Upper lobe of right lung (tissue), 1 donor: Measurements from ENCODE around the gene ZBTB7C. TPM values are rescaled to one million over a fixed set of nuclear protein-coding genes. Genes with fewer than 3 reads are reported as not detected.

ENCODE experiments used
- ATAC-seq: fragments of 200-7000 bp; cut with Tn5 transposase; one replicate; pipeline ENCODE4 v1.9.1; 2020; ENCODE audit warnings: mild to moderate bottlenecking, moderate library complexity
- DNase-seq: peaks from one replicate; pipeline ENCODE4 v3.0.0-alpha.2; 2020
- H3K27ac ChIP-seq: fragments of 200-600 bp; one replicate; pipeline ENCODE4 v1.8.0; 2022
- H3K27me3 ChIP-seq: fragments of 200-600 bp; one replicate; pipeline ENCODE4 v1.8.0; 2022; ENCODE audit warnings: mild to moderate bottlenecking
- H3K36me3 ChIP-seq: fragments of 200-600 bp; one replicate; pipeline ENCODE4 v1.8.0; 2022
- H3K4me1 ChIP-seq: fragments of 200-600 bp; one replicate; pipeline ENCODE4 v1.8.0; 2022
- H3K4me3 ChIP-seq: fragments of 200-600 bp; one replicate; pipeline ENCODE4 v1.8.0; 2022; ENCODE audit warnings: mild to moderate bottlenecking
- H3K9me3 ChIP-seq: fragments of 200-600 bp; one replicate; pipeline ENCODE4 v1.8.0; 2022
- intact Hi-C: fragments of 100-400 bp; cut with DNase I; formaldehyde crosslinking; loops from one replicate; pipeline ENCODE4 v1.11.0; 2022
- total RNA-seq: library from RNA; stranded (reverse); fragmentation: NEBNext Ultra II Directional; extraction: Animal tissue kit (Norgen Biotek cat#: 25700); gene quantifications from one replicate; pipeline ENCODE4 v1.2.1, GENCODE V29; 2021
- TF ChIP-seq, protein P1 (sequence below): fragments of 200-600 bp; IDR thresholded peaks from one replicate; pipeline ENCODE4 v1.8.0; 2022; ENCODE audit warnings: antibody characterized with exemption
- donor health status: DM: no; HTN: yes; CAD: no; lungs with severe emphysema.

The ZBTB7C gene
- total RNA-seq, 1 donor from 2014 or later: 17.7 TPM

DNA sequence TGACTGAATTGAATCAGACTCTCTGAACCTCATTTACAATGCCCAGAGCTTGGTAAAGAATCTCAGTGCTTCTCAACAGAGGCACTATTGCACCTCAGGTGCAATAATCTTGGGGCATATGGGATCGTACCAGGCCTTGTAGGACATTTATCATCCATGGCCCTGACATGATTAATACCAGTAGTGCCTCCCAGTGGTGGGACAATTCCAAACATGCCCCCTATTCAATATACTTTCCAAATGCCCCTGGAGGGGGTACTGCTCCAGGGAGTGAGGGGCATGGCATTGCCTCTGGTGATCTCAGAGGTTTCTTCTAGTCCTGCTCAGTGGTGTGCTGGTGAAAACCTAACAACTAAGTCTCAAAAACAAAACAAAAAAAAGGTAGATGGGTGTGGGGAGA, 303.9 kb downstream of the ZBTB7C start:
- Histone ChIP-seq H3K27me3 (no peaks in the 10 kb centered on the region), H3K36me3 (no peaks in the 10 kb centered on the region), H3K4me3 (no peak overlapping the region), H3K27ac (no peak overlapping the region), H3K9me3 (no peaks in the 10 kb centered on the region), H3K4me1 (peaks cover 4% of the 10 kb centered on the region)
- intact Hi-C loops: no loop called here
- no peak for ATAC-seq
- TF ChIP-seq, protein P1, sequence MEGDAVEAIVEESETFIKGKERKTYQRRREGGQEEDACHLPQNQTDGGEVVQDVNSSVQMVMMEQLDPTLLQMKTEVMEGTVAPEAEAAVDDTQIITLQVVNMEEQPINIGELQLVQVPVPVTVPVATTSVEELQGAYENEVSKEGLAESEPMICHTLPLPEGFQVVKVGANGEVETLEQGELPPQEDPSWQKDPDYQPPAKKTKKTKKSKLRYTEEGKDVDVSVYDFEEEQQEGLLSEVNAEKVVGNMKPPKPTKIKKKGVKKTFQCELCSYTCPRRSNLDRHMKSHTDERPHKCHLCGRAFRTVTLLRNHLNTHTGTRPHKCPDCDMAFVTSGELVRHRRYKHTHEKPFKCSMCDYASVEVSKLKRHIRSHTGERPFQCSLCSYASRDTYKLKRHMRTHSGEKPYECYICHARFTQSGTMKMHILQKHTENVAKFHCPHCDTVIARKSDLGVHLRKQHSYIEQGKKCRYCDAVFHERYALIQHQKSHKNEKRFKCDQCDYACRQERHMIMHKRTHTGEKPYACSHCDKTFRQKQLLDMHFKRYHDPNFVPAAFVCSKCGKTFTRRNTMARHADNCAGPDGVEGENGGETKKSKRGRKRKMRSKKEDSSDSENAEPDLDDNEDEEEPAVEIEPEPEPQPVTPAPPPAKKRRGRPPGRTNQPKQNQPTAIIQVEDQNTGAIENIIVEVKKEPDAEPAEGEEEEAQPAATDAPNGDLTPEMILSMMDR: no peak
- no peak for DNase-seq

DNA sequence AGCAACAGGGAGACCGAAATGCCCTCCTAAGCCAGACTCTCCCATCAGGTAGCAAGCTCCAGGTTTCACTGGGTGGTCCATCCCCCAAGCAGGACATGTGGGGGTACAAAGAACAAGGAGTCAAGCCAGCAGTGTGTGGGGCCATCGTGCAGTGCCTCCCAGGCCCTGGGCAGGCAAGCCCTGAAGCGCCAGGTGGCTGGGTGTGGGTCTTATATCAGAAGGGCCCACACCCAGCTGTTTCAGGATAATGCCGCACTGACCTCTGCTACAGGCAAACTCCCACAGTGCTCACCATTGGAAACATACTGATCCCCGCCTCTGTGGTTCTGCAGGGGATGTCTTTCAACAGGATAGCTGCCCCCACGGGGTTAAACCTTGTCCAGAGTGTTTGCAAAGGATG, 304.5 kb downstream of the ZBTB7C start:
- no peak overlapping the region for H3K27ac ChIP-seq
- H3K27me3 ChIP-seq: no peaks in the 10 kb centered on the region
- peaks cover 4% of the 10 kb centered on the region for H3K4me1 ChIP-seq
- ATAC-seq (no peak), DNase-seq (no peak)
- H3K9me3 ChIP-seq: no peaks in the 10 kb centered on the region
- intact Hi-C loops: no loop called here
- no peak overlapping the region for H3K4me3 ChIP-seq
- H3K36me3 ChIP-seq: no peaks in the 10 kb centered on the region
- TF ChIP-seq, protein P1: no peak

DNA sequence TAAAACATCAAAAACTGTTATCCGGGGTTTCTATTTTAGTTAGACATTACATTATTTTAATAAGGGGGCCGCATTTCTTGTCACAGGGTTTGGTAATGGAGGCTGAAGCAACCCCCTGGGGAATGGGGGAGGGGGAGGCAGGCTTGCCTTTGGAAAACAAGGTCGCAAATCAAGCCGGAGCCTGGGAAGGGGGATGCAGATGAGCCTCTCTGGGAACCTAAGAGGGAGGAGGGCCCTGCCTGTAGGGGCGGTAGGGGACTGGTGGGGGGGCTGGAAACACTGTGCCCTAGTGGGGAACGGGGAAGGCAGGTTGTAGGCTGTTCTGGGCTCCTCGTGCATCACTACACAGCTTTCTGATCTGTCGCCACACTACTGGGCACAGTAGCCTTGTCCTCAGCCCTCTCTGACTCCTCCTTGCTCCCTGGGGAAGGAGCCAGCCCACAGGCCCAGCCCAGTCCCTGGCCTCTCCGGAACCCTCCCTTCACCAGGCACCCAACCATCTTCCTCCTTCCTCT, 308.5 kb downstream of the ZBTB7C start:
- Histone ChIP-seq H3K27ac (no peak overlapping the region), H3K36me3 (no peaks in the 10 kb centered on the region), H3K27me3 (no peaks in the 10 kb centered on the region), H3K4me3 (no peak overlapping the region), H3K9me3 (no peaks in the 10 kb centered on the region), H3K4me1 (no peaks in the 10 kb centered on the region)
- intact Hi-C loops: no loop called here
- TF ChIP-seq, protein P1: no peak
- no peak for DNase-seq
- no peak for ATAC-seq

DNA sequence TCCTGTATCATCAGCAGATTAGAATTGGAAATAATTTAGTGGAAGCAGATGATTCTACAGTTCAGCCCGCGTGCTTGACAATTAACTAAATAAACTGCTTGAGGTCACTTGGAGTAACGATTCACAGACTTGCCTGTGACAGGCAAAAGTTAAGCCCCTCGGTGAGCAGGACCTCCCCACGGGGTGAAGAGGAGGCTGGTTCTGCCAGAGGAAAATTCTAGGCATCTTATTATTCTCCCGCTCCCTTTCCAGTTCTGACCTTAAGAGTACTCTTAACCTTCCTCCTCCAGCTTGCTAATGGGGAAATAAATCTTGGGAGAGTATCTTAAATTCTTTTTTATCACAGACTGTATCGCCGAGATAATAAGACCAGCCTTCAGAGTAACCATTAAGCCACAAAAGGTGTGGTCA, 309.0 kb downstream of the ZBTB7C start:
- no peaks in the 10 kb centered on the region for H3K9me3 ChIP-seq
- intact Hi-C loops: no loop called here
- H3K4me3 ChIP-seq: no peak overlapping the region
- H3K27me3 ChIP-seq: no peaks in the 10 kb centered on the region
- H3K4me1 ChIP-seq: no peaks in the 10 kb centered on the region
- H3K27ac ChIP-seq: no peak overlapping the region
- no peak for DNase-seq
- ATAC-seq: no peak
- no peaks in the 10 kb centered on the region for H3K36me3 ChIP-seq
- TF ChIP-seq, protein P1: no peak

DNA sequence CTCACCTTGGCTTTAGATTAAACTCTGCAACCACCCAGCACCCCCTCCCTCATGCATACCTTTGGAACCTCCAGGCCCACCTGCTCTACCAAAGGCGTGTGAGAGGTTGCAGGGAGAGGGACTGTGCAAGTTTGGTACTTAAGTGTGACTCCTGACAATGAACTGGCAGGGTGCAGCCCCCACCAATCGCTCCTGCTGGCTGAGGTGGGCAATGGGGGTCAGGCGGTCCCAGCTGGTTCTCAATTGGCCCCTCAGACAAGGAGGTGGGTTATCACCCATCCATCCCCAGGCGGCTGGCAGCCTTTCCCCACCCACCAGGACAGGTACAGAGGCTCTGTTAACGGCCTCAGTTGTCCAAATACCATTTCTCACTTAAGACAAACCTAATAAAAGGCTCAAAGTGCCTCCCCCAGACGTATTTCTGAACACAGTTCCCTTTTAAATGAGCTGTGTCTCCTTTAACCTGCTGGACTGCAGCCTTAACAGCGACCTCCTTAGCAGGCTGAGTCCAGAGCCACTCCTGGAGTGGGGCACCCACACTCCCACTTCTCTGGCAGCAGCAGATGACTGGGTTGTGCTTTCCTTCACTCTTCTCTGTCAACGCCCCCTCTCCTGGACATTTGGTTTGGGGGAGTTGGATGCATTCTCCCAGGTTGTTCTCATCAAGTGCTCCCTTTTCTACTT, 309.6 kb downstream of the ZBTB7C start:
- intact Hi-C loops: no loop called here
- no peaks in the 10 kb centered on the region for H3K36me3 ChIP-seq
- H3K4me1 ChIP-seq: no peaks in the 10 kb centered on the region
- no peak for ATAC-seq
- TF ChIP-seq, protein P1: no peak
- no peak for DNase-seq
- no peak overlapping the region for H3K27ac ChIP-seq
- no peak overlapping the region for H3K4me3 ChIP-seq
- no peaks in the 10 kb centered on the region for H3K9me3 ChIP-seq
- no peaks in the 10 kb centered on the region for H3K27me3 ChIP-seq
